HG02642 (cell line): ENCODE results near the gene TIA1.
A peak's percentile ranks its signal among the peaks of the same experiment; 100 is the strongest.
"Not testable (repeated sequence)": the region's sequence is repeated elsewhere in the genome, so short reads cannot be mapped to it uniquely, and the experiment has no call there.

Source experiments
- ATAC-seq: cut with Tn5 transposase; IDR thresholded peaks from one replicate; pipeline ENCODE4 v1.9.1; 2021; ENCODE audit warnings: mild to moderate bottlenecking; ENCODE audit not compliant: unreplicated experiment, poor library complexity

Gene TIA1

GRCh38 chr2:70248181-70248847, at the start of gene TIA1:
TIA1 (minus strand) TSS chr2:70248628; CDS start chr2:70248430, 198 bp downstream.
- peak; percentile 96 for ATAC-seq

DNA sequence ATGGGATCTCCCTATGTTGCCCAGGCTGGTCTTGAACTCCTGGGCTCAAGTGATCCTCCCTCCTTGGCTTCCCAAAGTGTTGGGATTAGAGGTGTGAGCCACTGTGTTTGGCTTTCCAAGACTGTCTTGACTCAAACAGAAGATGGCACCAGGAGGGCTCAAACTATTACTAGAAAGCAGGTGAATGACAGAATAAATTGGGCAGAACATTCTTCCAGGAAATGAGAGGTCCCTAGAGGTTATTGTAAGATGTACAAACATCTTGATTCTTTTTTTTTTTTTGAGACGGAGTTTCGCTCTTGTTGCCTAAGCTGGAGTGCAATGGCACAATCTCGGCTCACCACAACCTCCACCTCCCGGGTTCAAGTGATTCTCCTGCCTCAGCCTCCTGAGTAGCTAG, 49.4 kb upstream of the TIA1 start:
- ATAC-seq: not testable (repeated sequence)

DNA sequence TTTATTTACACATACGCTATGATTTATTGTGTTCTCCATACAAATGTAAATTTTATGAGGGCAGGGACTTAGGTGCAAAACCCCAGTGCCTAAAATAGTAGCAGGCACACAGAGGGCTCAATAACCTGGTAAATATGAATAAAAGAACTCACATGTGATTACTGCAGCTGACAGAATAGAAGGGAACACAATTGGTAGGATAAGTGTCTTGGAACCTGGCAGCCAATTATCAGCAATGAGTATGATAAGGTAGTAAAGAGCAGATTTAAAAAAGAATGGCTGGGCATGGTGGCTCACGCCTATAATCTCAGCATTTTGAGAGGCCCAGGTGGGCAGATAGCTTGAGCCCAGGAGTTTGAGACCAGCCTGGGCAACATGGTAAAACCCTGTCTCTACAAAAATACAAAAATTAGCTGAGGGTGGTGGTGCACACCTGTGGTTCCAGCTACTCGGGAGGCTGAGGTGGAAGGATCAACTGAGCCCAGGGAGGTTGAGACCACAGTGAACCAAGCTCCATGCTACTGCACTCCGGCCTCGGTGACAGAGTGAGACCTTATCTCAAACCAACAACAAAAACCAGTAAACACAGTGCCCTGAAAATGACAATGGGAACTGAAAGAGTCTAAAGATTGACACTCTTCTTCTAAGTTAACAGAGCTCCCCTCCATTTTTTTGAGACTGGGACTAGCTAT, 35.2 kb upstream of the TIA1 start:
- no peak for ATAC-seq

DNA sequence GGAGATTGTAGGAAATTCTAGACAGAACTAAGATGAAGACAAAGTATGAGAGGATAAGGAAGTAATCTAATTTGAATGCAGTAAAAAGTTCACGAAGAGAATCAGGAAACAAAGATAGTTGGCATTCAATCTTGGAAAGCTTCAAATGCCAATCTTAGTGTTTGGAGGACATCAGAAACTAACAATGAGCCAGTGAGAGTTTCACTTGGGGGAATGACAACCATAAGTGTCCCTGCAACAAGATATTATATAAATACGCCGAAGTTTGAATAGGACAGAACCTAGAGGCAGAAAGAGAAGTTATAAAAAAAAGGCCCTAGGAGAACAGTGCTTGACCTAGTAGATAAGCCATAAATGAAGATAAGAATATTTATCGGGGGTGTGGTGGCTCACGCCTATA, 34.0 kb upstream of the TIA1 start:
- ATAC-seq: no peak

- ATAC-seq: no peak
Observed at GRCh38 chr2:70280242-70280798, 31.9 kb upstream of the TIA1 start.

GRCh38 chr2:70270323-70270722, 21.9 kb upstream of the TIA1 start:
- ATAC-seq: no peak

DNA sequence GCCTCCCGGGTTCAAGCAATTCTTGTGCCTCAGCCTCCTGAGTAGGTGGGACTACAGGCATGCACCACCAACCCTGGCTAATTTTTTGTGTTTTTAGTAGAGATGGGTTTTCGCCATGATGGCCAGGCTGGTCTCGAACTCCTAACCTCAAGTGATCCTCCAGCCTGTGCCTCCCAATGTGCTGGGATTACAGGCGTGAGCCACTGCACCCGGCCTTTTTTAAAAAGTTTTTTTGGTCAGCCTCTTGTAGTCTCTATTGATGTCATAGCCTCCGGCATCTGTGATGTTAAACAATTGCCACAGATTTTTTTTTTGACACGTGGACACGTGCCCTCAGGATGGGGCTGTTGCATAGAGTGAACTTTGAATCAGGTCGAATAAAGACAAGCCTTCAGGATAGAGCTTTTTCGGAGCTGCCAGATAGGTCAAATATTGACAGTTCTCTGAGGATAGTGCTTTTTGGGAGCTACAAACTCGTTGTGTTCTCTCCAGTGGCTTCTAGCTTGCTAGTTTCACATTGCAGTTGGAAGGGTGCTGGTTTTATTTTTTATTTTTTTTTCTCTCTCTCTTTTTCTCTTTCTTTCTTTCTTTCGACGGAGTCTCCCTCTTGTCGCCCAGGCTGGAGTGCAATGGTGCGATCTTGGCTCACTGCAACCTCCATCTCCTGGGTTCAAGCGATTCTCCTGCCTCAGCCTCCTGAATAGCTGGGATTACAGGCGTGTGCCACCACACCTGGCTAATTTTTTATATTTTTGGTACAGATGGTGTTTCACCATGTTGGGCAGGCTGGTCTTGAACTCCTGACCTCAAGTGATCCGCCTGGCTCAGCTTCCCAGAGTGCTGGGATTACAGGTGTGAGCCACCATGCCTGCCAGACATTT, 21.2 kb upstream of the TIA1 start:
- not testable (repeated sequence) for ATAC-seq

GRCh38 chr2:70266925-70267324, 18.5 kb upstream of the TIA1 start:
- ATAC-seq: not testable (repeated sequence)

GRCh38 chr2:70261501-70261900, 13.1 kb upstream of the TIA1 start:
- ATAC-seq: no peak

DNA sequence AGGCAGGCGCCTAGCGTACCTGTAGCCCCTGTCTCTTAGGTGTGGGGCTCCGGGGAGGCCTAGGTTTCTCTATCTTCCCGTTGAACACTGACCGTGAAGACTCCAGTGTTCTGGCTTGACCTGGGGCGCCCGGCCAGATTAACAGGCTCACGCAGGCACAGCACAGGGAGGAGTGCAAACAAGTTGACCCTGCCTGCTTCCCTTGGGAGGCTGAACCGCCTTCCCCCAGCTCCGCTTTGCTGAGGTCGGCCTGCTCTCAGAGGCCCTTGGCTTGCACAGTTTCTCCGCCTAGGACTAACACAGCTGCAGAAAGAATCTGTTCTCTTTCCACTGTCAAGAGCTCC, 10.1 kb upstream of the TIA1 start:
- peak; percentile 12 for ATAC-seq

GRCh38 chr2:70255637-70256314, 7.3 kb upstream of the TIA1 start:
- ATAC-seq: no peak

DNA sequence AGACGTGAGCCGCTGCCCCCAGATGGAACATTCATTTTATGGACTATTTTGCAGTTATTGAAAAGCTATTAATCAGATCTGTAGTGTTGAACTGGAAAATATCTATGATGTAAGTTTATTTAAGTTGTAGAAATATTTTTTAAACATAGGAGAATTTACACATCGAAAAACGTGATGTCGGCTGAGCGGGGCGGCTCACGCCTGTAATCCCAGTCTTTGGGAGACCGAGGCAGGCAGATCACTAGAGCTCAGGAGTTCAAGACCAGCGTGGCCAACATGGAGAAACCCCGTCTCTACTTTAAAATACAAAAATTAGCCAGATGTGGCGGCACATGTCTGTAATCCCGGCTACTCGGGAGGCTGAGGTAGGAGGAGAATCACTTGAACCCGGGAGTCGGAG, 2.0 kb upstream of the TIA1 start:
- ATAC-seq: no peak

DNA sequence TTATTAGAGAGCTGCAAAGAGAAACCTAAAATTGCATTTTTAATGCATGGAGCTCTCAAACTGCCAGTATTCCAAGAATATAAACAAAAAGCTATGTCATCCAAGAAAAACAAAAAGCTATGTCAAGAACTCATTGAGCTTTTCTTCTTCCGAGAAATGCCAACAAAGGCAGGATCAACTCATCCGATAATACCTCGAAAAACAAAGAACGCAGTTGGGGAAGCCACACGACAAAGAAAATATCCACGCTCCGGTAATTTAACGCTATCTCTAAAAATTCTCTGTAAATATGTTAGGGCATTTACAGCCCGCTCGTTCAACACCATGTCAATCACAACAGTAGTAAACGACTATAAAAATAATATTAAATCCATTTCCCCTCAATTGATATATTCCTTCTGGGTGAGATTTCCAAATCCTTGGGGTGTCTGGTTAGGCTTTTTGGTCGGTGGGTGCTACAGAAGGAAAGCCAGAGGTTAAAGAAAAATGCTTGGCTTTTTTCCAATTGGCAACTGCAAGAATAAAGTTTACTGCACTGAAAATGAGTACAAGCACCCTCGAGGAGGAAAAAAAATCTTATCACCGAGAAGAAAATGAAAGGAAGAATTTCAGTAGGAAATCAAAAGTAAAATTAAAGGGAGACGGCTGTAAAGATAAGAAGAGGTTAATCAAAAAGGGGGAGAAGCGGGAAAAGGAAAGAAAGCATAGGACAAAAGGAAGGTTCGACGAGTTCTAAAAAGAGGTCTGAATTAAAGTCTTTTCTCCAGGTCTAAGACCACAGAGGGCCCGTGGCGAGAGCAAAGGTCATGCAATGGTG, 856 bp downstream of the TIA1 start:
- no peak for ATAC-seq

- ATAC-seq: no peak
Observed at GRCh38 chr2:70243806-70244584, 4.4 kb downstream of the TIA1 start.

DNA sequence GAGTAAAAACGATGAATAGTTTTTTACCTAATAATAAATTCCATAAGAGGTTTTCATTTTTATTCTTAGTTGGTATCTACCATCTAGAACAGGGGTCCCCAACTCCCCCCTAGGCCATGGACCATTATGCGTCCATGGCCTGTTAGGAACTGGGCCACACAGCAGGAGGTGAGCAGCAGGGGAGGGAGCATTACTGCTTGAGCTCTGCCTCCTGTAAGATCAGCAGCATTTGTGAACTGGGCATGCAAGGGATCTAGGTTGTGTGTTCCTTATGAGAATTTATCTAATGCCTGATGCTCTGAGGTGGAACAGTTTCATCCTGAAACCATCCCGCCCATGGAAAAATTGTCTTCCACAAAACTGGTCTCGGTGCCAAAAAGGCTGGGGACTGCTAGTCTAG, 5.9 kb downstream of the TIA1 start:
- no peak for ATAC-seq

DNA sequence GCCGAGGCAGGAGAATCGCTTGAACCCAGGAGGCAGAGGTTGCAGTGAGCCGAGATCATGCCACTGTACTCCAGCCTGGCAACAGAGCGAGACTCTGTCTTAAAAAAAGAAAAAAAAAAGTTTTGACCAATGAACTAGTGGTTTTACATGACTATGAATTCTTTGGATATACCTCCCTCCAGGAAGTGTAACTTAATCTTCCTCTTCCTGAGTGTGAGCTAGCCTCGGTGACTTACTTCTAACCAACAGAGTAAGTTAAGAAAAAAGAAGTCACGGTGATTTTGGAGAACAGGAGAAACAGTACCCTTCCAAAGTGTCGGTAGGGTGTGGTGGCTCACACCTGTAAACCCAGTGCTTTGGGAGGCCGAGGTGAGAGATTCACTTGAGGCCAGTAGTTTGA, 7.1 kb downstream of the TIA1 start:
- no peak for ATAC-seq

DNA sequence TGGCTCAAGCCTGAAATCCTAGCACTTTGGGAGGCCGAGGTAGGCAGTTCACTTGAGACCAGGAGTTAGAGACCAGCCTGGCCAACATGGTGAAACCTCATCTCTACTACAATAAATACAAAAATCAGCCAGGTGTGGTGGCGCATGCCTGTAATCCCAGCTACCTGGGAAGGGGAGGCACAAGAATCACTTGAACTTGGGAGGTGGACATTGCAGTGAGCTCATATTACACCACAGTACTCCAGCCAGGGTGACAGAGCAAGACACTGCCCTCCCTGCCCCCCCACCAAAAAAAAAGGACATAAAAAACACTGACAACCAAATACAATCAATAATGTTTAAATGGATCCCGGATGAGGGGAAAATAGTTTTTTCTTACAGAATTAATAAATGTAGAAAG, 7.8 kb downstream of the TIA1 start:
- no peak for ATAC-seq

DNA sequence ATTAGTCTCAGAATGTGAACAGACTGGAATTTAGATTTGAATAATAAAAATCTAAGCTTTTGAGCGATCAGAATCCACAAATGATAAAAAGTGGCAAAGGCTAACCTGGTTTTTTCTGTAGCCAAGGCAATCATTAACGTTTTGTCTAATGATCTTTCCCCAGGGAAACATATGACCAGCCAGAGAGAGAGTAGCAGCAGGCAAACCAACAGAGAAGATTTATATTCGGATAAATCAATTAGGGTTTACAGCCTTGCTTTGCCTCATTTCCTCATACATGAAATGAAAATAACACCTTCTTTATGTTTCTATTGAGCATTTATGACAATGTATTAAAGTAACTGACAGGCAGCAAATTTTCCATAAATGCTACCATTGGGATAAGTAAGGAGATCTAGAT, 14.5 kb downstream of the TIA1 start:
- ATAC-seq: no peak

- no peak for ATAC-seq
Observed at GRCh38 chr2:70226781-70227180, 21.6 kb downstream of the TIA1 start.
